Right lobe of liver (tissue), 6 donors: ENCODE results near the gene CC2D1A. TPM values are rescaled to one million over a fixed set of nuclear protein-coding genes. Genes with fewer than 3 reads are reported as not detected.

Experiments
- ATAC-seq, 4 donors: fragments of 200-7000 bp; cut with Tn5 transposase; one replicate each; pipeline ENCODE4 v1.9.1; 2020; ENCODE audit warnings: mild to moderate bottlenecking in 4 of 4, moderate library complexity in 4 of 4
- DNase-seq, 3 donors: peaks; one replicate each; pipeline ENCODE4 v3.0.0-alpha.2; 2020
- H3K27ac ChIP-seq, 3 donors: fragments of 200-600 bp; one replicate each; pipeline ENCODE4 v1.8.0; 2022
- H3K27me3 ChIP-seq, 2 donors: fragments of 200-600 bp; one replicate each; pipeline ENCODE4 v1.8.0; 2022
- H3K36me3 ChIP-seq, 4 donors: fragments of 200-600 bp; sonication (generic) in 1 of 4; one replicate each; pipeline versions ENCODE4 v1.5.1 to v1.8.0; 2017 to 2022; ENCODE audit warnings: control low read depth in 1 of 4
- H3K4me1 ChIP-seq, 4 donors: fragments of 200-600 bp; sonication (generic) in 1 of 4; one replicate each; pipeline versions ENCODE4 v1.5.1 to v1.8.0; 2017 to 2022; ENCODE audit warnings: control low read depth in 1 of 4
- H3K4me3 ChIP-seq, 3 donors: fragments of 200-600 bp; one replicate each; pipeline ENCODE4 v1.8.0; 2022
- H3K9me3 ChIP-seq, 4 donors: fragments of 200-600 bp; sonication (generic) in 1 of 4; one replicate each; pipeline versions ENCODE4 v1.5.1 to v1.8.0; 2017 to 2022; ENCODE audit warnings: control low read depth in 1 of 4
- CTCF ChIP-seq, 4 donors: fragments of 200-600 bp in 3 of 4; fragments of 450-650 bp in 1 of 4; IDR thresholded peaks; one replicate each; pipeline versions ENCODE4 v1.5.1 to v1.8.0; 2016 to 2022; ENCODE audit warnings: antibody characterized with exemption in 4 of 4, mild to moderate bottlenecking in 2 of 4
- POLR2A ChIP-seq: fragments of 450-650 bp; IDR thresholded peaks from one replicate; pipeline ENCODE4 v1.6.1; 2017; ENCODE audit warnings: antibody characterized with exemption, mild to moderate bottlenecking
- WGBS: methylation state at CpG from one replicate; pipeline ENCODE4 v1.1.6; 2018; ENCODE audit warnings: low coverage, low lambda C conversion rate; ENCODE audit not compliant: insufficient coverage; ENCODE audit errors: missing lambda C conversion rate; 5-methylcytosine and 5-hydroxymethylcytosine counted together
- intact Hi-C, 2 donors: fragments of 100-400 bp; cut with DNase I; formaldehyde crosslinking; loops; one replicate each; pipeline versions ENCODE4 v1.11.2 to v1.14.1; 2022
- total RNA-seq, 6 experiments: library from RNA; depleted of rRNA in 2 of 6; stranded (reverse); fragments of >200 nt in 2 of 6; fragmentation: NEBNext Ultra II Directional in 3 of 6; extraction: Animal tissue kit (Norgen Biotek cat#: 25700) in 3 of 6; gene quantifications; one replicate each; pipeline versions ENCODE4 v1.1.0 to v1.2.4, GENCODE V29; 2016 to 2023
- donor health status: DM: no; HTN: yes; CAD: no.
- donor health status: DM: no; HTN: no; CAD: no.
- donor health status: DM: no; HTN: no; CAD: no.
- donor health status: DM: no; HTN: yes; CAD: no.
- donor health status: DM: no; HTN: yes; CAD: no.

Gene CC2D1A
- total RNA-seq, 6 experiments from 2014 or later = 16.5 to 29.8 (median 18.1) TPM

GRCh38 chr19:13960863-13961784, 55.1 kb downstream of the CC2D1A start:
- DNase-seq = no peak

GRCh38 chr19:13961826-13962698, 56.1 kb downstream of the CC2D1A start:
- Histone ChIP-seq H3K9me3 (no peaks in the 10 kb centered on the region), H3K4me3 (no peak overlapping the region), H3K27ac (no peak overlapping the region), H3K36me3 (peaks cover 0 to 47% (median 16%) of the 10 kb centered on the region in 4 donors), H3K27me3 (no peaks in the 10 kb centered on the region), H3K4me1 (no peaks in the 10 kb centered on the region)
- intact Hi-C loops = no loop called here
- WGBS = 81% methylated on average over 22 of the region's 55 CpGs
- ATAC-seq (no peak), DNase-seq (no peak)
- no peak for TF ChIP-seq POLR2A
- TF ChIP-seq CTCF (IDR thresholded peaks at IDR 0.05) = no peak

More at GRCh38 chr19:13960863-13961784, 55.1 kb downstream of the CC2D1A start:
- ATAC-seq = peak in 1 of 4 donors; percentile 3
- TF ChIP-seq POLR2A (no peak), CTCF (IDR thresholded peaks at IDR 0.05) (no peak)
- Histone ChIP-seq H3K27ac (no peak overlapping the region), H3K4me1 (no peaks in the 10 kb centered on the region), H3K9me3 (no peaks in the 10 kb centered on the region), H3K4me3 (no peak overlapping the region), H3K36me3 (peaks cover 0 to 47% (median 13%) of the 10 kb centered on the region in 4 donors), H3K27me3 (no peaks in the 10 kb centered on the region)
- 85% methylated on average over 18 of the region's 39 CpGs for WGBS
- intact Hi-C loops = no loop called here

- H3K27me3 ChIP-seq = no peaks in the 10 kb centered on the region
- peaks cover 0 to 53% (median 21%) of the 10 kb centered on the region in 4 donors for H3K36me3 ChIP-seq
- intact Hi-C loops = no loop called here
- H3K4me3 ChIP-seq = no peak overlapping the region
- peak in 1 of 3 donors; percentile 53 for DNase-seq
- TF ChIP-seq CTCF (IDR thresholded peaks at IDR 0.05) = no peak
- TF ChIP-seq POLR2A = no peak
- WGBS = 81% methylated on average over 23 of the region's 89 CpGs
- H3K9me3 ChIP-seq = no peaks in the 10 kb centered on the region
- ATAC-seq = no peak
- H3K27ac ChIP-seq = no peak overlapping the region
- no peaks in the 10 kb centered on the region for H3K4me1 ChIP-seq
Observed at GRCh38 chr19:13962699-13963602, 57.0 kb downstream of the CC2D1A start.

- no peaks in the 10 kb centered on the region for H3K27me3 ChIP-seq
- no peaks in the 10 kb centered on the region for H3K9me3 ChIP-seq
- H3K27ac ChIP-seq = no peak overlapping the region
- TF ChIP-seq POLR2A = no peak
- no peak for TF ChIP-seq CTCF (IDR thresholded peaks at IDR 0.05)
- H3K4me1 ChIP-seq = no peaks in the 10 kb centered on the region
- DNase-seq = no peak
- no peak overlapping the region for H3K4me3 ChIP-seq
- peaks cover 0 to 60% (median 25%) of the 10 kb centered on the region in 4 donors for H3K36me3 ChIP-seq
- WGBS = 90% methylated on average over 2 of the region's 48 CpGs
- intact Hi-C loops = no loop called here
- no peak for ATAC-seq
Observed at GRCh38 chr19:13963603-13964105, 57.7 kb downstream of the CC2D1A start.
